CD14-positive monocyte (primary cell): Measurements from ENCODE around the gene GRK5. TPM values are rescaled to one million over a fixed set of nuclear protein-coding genes. Genes with fewer than 3 reads are reported as not detected.
A peak's percentile ranks its signal among the peaks of the same experiment; 100 is the strongest.

ENCODE experiments used
- DNase-seq, 3 donors: peaks; one replicate each; pipeline ENCODE4 v3.0.0-alpha.2; 2011 to 2022
- H2AFZ ChIP-seq: 2 replicates; pipeline ENCODE4 v1.6.0; 2012; ENCODE audit warnings: mild to moderate bottlenecking, low read depth, low read length, inconsistent platforms; ENCODE audit not compliant: insufficient read depth, poor library complexity, severe bottlenecking
- H3K27ac ChIP-seq, 2 donors: 1 replicate in 1 of 2; 2 replicates in 1 of 2; pipeline ENCODE4 v1.5.1; 2012 to 2013; ENCODE audit warnings: low read length in 2 of 2, control low read depth in 1 of 2, inconsistent platforms in 1 of 2, low read depth in 1 of 2, mild to moderate bottlenecking in 1 of 2
- H3K27me3 ChIP-seq, 2 donors: one replicate each; pipeline versions ENCODE4 v1.6.0 to v1.6.1; 2011 to 2013; ENCODE audit warnings: low read length in 2 of 2; ENCODE audit not compliant: control insufficient read depth in 2 of 2, insufficient read depth in 2 of 2
- H3K36me3 ChIP-seq, 2 donors: replicated peaks in 1 of 2; 1 replicate in 1 of 2; 2 replicates in 1 of 2; pipeline versions ENCODE4 v1.5.1 to v1.6.1; 2012 to 2013; ENCODE audit warnings: low read length in 2 of 2, control low read depth in 1 of 2, inconsistent platforms in 1 of 2, mild to moderate bottlenecking in 1 of 2; ENCODE audit not compliant: insufficient read depth in 2 of 2, control insufficient read depth in 1 of 2
- H3K4me1 ChIP-seq, 2 donors: 1 replicate in 1 of 2; 2 replicates in 1 of 2; pipeline versions ENCODE4 v1.5.1 to v1.6.1; 2012 to 2013; ENCODE audit warnings: low read length in 2 of 2, control low read depth in 1 of 2, inconsistent platforms in 1 of 2, mild to moderate bottlenecking in 1 of 2, moderate library complexity in 1 of 2; ENCODE audit not compliant: insufficient read depth in 2 of 2, control insufficient read depth in 1 of 2
- H3K4me2 ChIP-seq: replicated peaks from 2 replicates; pipeline ENCODE3; 2012; ENCODE audit warnings: low read length, moderate library complexity, mild to moderate bottlenecking; ENCODE audit not compliant: poor library complexity, severe bottlenecking; ENCODE audit errors: extremely low read depth
- H3K4me3 ChIP-seq, 3 experiments: fragments of 200-600 bp in 1 of 3; sonication (generic) in 1 of 3; replicated peaks in 1 of 3; 1 replicate in 2 of 3; 2 replicates in 1 of 3; pipeline ENCODE4 v1.5.1; 2011 to 2013; ENCODE audit warnings: low read length in 3 of 3, mild to moderate bottlenecking in 3 of 3, control low read depth in 2 of 3, low read depth in 2 of 3, inconsistent platforms in 1 of 3, moderate library complexity in 1 of 3
- H3K79me2 ChIP-seq: 2 replicates; pipeline ENCODE4 v1.6.0; 2012; ENCODE audit warnings: mild to moderate bottlenecking, control low read depth, inconsistent platforms, low read length, moderate library complexity; ENCODE audit not compliant: insufficient read depth
- H3K9ac ChIP-seq: 2 replicates; pipeline ENCODE4 v1.6.0; 2017; ENCODE audit warnings: low read length, mild to moderate bottlenecking; ENCODE audit not compliant: insufficient read depth, poor library complexity, severe bottlenecking
- H3K9me3 ChIP-seq, 2 donors: replicated peaks in 1 of 2; 1 replicate in 1 of 2; 2 replicates in 1 of 2; pipeline versions ENCODE4 v1.5.1 to v1.6.1; 2012 to 2013; ENCODE audit warnings: low read length in 2 of 2, control low read depth in 1 of 2; ENCODE audit not compliant: control insufficient read depth in 1 of 2, insufficient read depth in 1 of 2
- H4K20me1 ChIP-seq: 2 replicates; pipeline ENCODE4 v1.6.0; 2012; ENCODE audit warnings: mild to moderate bottlenecking, low read length, control low read depth, moderate library complexity; ENCODE audit not compliant: insufficient read depth
- H3K27ac Mint-ChIP-seq, 7 donors: one replicate each; pipeline ENCODE4 v1.8.0; 2020; ENCODE audit warnings: mild to moderate bottlenecking in 7 of 7, mixed read lengths in 7 of 7, moderate library complexity in 6 of 7, inconsistent platforms in 2 of 7
- H3K27me3 Mint-ChIP-seq, 3 donors: one replicate each; pipeline ENCODE4 v1.8.0; 2021 to 2022; ENCODE audit warnings: low read depth in 3 of 3, mild to moderate bottlenecking in 3 of 3, mixed read lengths in 3 of 3, moderate library complexity in 3 of 3, inconsistent platforms in 1 of 3
- H3K36me3 Mint-ChIP-seq, 2 donors: one replicate each; pipeline ENCODE4 v1.8.0; 2020; ENCODE audit warnings: mixed read lengths in 2 of 2, inconsistent platforms in 1 of 2, mild to moderate bottlenecking in 1 of 2
- H3K4me1 Mint-ChIP-seq: one replicate; pipeline ENCODE4 v1.8.0; 2020; ENCODE audit warnings: mild to moderate bottlenecking, mixed read lengths
- H3K4me3 Mint-ChIP-seq, 2 donors: one replicate each; pipeline ENCODE4 v1.8.0; 2020; ENCODE audit warnings: mild to moderate bottlenecking in 2 of 2, mixed read lengths in 2 of 2, moderate library complexity in 1 of 2
- H3K9me3 Mint-ChIP-seq, 7 donors: one replicate each; pipeline ENCODE4 v1.8.0; 2020 to 2022; ENCODE audit warnings: mixed read lengths in 7 of 7, mild to moderate bottlenecking in 6 of 7, moderate library complexity in 6 of 7, inconsistent platforms in 2 of 7
- CTCF ChIP-seq: fragments of 200-600 bp; IDR thresholded peaks from one replicate; pipeline ENCODE4 v1.8.0; 2022; ENCODE audit warnings: antibody characterized with exemption, mild to moderate bottlenecking
- WGBS: methylation state at CpG from one replicate; pipeline ENCODE4 v1.1.5; 2013; ENCODE audit warnings: missing lambda C conversion rate; ENCODE audit not compliant: insufficient coverage; 5-methylcytosine and 5-hydroxymethylcytosine counted together
- intact Hi-C, 2 donors: fragments of 100-400 bp; cut with micrococcal nuclease; formaldehyde crosslinking; loops; one replicate each; pipeline versions ENCODE4 v1.15.0 to v1.15.1; 2023
- polyA plus RNA-seq, 3 donors: library from polyadenylated mRNA; depleted of rRNA in 1 of 3; unstranded in 2 of 3; stranded (reverse) in 1 of 3; fragments of 300-500 nt in 2 of 3; fragments of >200 nt in 1 of 3; fragmentation: Illumina TruSeq in 2 of 3; gene quantifications; 1 replicate in 2 of 3; 2 replicates in 1 of 3; pipeline ENCODE4 v1.2.3, GENCODE V29; 2012 to 2021

GRK5 gene
- polyA plus RNA-seq, 3 donors, result 1.2 to 6.5 (median 2.8) TPM

- H3K4me2 ChIP-seq, result no peak overlapping the region
- H2AFZ ChIP-seq, result no peak overlapping the region
- no peak overlapping the region for H3K4me3 ChIP-seq
- Mint-ChIP-seq H3K4me3 (no peak overlapping the region), H3K27ac (peak overlapping the region in 1 of 7 donors; percentile 41), H3K4me1 (peaks cover 33% of the 10 kb centered on the region), H3K9me3 (no peaks in the 10 kb centered on the region), H3K36me3 (peaks cover 51 to 67% of the 10 kb centered on the region in 2 donors), H3K27me3 (no peaks in the 10 kb centered on the region)
- H3K27ac ChIP-seq, result peak overlapping the region in 1 of 2 donors; percentile 22
- peaks cover 29 to 31% of the 10 kb centered on the region in 2 donors for H3K4me1 ChIP-seq
- no peak for TF ChIP-seq CTCF
- no peak for DNase-seq
- H3K27me3 ChIP-seq, result no peaks in the 10 kb centered on the region
- no peak overlapping the region for H3K9ac ChIP-seq
- peaks cover 51% of the 10 kb centered on the region for H3K79me2 ChIP-seq
- WGBS, result no CpG with 5 or more reads among the region's 2 CpGs
- peaks cover 28% of the 10 kb centered on the region for H4K20me1 ChIP-seq
- H3K9me3 ChIP-seq, result no peaks in the 10 kb centered on the region
- intact Hi-C loops, result no loop called here
- H3K36me3 ChIP-seq, result peaks cover 51 to 74% of the 10 kb centered on the region in 2 donors
Observed at GRCh38 chr10:119174109-119174508, 33.3 kb upstream of the GRK5 start.

GRCh38 chr10:119176166-119176565 lies 31.2 kb upstream of the GRK5 start:
- Mint-ChIP-seq H3K4me3 (no peak overlapping the region), H3K36me3 (peaks cover 34 to 47% of the 10 kb centered on the region in 2 donors), H3K9me3 (no peaks in the 10 kb centered on the region), H3K27me3 (no peaks in the 10 kb centered on the region), H3K27ac (peak overlapping the region in 5 of 7 donors; percentile 48 to 80 (median 75)), H3K4me1 (peaks cover 33% of the 10 kb centered on the region)
- Histone ChIP-seq H3K9ac (no peak overlapping the region), H3K4me1 (peaks cover 30 to 32% of the 10 kb centered on the region in 2 donors), H3K27ac (peak overlapping the region; percentile 32 to 50), H3K36me3 (peaks cover 32 to 54% of the 10 kb centered on the region in 2 donors), H2AFZ (no peak overlapping the region), H3K4me3 (no peak overlapping the region), H4K20me1 (peaks cover 28% of the 10 kb centered on the region), H3K27me3 (no peaks in the 10 kb centered on the region), H3K4me2 (no peak overlapping the region), H3K79me2 (peaks cover 51% of the 10 kb centered on the region), H3K9me3 (no peaks in the 10 kb centered on the region)
- no peak for TF ChIP-seq CTCF
- intact Hi-C loops, result loop anchor here in 1 of 2 donors (5.0 kb wide), 1 partner anchor 94 kb away; the partner anchor contains the start of gene EIF3A
- no CpG with 5 or more reads among the region's 6 CpGs for WGBS
- no peak for DNase-seq
